HG02938 (cell line): ENCODE measurements around the gene ATP2A2.
A peak's percentile ranks its signal among the peaks of the same experiment; 100 is the strongest.
"Not testable (repeated sequence)": the region's sequence is repeated elsewhere in the genome, so short reads cannot be mapped to it uniquely, and the experiment has no call there.

Experiments used
- ATAC-seq: cut with Tn5 transposase; IDR thresholded peaks from one replicate; pipeline ENCODE4 v1.9.1; 2021; ENCODE audit warnings: mild to moderate bottlenecking, moderate library complexity; ENCODE audit not compliant: unreplicated experiment

Gene ATP2A2

GRCh38 chr12:110365489-110366320 is 84.7 kb downstream of the ATP2A2 start:
- no peak for ATAC-seq

DNA sequence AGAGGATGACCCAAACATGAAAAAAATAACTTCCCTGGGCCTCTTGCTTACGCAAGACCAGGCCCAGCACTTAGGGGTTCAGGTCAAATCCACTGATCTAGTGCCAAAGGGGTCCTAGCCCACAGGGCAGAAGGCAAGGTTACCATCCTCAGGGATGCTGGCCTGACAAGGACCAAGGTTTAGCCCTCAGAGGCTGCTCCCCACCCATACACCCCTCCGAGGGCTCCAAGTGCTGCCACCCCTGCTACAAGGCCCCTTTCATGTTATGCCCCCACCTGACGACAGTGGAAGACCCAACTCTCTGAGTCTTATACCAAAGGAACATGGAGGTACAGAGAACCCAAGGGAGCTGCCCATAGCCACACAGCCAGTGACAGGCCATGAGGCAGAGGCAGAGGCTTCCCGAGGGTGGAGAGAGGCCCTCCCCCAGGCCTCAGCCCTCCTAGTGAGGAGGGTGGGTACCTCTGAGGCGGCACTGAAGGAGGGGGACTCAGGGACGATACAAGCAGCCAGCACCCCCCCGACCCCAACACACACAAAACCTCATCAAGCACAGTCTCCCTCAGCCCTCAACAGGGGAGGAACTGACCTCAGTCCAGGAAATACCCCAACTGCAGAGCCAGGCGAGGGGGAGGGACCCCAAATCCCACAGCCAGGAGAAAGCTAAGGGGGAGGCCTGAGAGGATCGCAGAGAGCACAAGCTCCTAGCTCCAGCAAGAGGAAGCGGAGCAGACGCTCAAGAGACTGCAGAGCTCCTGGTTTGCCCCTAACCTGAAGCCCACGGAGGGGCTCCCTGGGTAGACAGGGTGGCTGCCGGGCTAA is 85.5 kb downstream of the ATP2A2 start:
- no peak for ATAC-seq

DNA sequence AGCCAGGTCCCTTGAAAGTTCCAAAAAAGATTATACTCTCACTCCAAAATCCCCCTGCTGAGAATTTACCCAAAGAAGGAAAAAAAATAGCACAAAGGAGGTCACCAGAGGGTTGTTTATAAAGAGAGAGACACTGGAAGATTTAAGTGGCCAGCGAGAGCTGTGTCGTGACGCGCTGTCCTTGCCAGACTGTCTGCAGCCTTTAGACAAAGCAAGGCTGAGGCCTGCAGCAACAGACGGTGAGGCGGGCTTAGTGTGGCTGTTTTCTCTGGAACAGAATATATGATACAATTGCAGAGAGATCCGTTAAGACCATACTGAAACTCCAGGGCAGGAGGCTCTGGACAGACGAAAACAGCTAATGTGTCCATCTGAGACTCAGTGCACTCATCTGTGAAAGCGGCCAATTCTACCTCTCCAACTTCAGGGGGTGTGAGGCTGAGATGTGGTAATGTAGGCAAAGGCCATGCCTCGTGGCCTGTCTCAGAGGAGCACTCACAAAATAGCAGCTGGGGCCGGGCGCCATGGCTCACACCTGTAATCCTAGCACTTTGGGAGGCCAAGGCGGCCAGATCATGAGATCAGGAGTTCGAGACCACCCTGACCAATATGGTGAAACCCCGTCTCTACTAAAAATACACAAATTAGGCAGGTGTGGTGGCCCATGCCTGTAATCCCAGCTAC is 86.3 kb downstream of the ATP2A2 start:
- ATAC-seq = no peak

DNA sequence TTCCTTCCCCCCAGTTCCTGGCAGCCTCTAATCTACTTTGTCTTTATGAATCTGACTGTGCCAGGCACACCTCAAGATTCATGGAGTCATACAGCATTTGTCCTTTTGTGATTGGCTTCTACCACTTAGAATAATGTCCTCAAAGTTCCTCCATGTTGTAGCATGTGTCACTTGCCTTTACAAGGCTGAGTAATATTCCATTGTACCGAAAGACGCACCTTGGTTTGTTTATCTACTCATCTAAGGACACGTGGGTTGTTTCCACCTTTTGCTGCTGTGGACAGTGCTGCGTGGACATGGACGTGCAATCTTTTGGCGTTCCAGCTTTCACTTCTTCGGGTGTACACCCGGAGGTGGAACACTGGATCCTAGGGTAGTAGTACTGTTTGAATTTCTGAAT is 88.9 kb downstream of the ATP2A2 start:
- no peak for ATAC-seq

GRCh38 chr12:110370732-110371231 is 89.7 kb downstream of the ATP2A2 start:
- no peak for ATAC-seq

- peak; percentile 46 for ATAC-seq
These were observed 90.5 kb downstream of the ATP2A2 start for GRCh38 chr12:110371408-110372055.

DNA sequence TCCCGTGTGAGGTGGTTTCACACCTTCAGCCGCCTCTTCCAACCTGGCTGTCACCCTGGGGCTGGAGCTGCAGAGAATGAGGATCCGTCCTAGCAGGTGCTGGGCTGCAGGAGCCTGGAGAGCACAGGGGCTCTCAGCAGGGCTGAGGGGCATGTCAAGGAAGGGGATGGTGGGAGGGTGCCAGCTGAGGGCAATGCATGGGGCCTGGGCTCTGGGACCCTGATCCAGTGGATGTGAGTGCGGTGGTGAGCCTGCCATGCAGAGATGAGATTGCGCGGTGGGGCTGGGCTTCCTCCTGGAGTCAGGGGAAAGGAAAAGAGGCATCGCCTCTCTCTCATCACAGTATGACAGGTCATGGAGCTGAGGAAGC is 91.0 kb downstream of the ATP2A2 start:
- no peak for ATAC-seq

DNA sequence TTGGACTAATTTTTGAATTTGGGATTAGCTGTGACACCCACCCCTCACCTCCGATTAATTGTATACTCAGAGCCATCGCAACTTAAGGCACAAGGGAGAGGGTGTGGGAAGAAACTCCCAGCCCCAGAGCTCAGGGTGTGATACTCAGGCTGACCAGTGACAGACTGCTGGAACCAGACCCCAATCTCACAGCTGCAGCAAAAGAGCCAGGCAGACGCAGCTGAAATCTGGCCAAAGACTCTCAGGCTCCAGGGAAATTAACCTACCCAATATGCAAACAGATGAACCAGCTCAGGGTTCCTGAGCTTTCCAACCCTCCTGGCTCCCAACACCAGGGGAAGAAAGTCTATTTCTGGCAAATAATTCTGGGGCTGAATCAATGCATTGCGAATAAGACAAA is 92.0 kb downstream of the ATP2A2 start:
- no peak for ATAC-seq

GRCh38 chr12:110373425-110373824 is 92.4 kb downstream of the ATP2A2 start:
- ATAC-seq = no peak

- no peak for ATAC-seq
These were observed 93.0 kb downstream of the ATP2A2 start for GRCh38 chr12:110373962-110374611.

DNA sequence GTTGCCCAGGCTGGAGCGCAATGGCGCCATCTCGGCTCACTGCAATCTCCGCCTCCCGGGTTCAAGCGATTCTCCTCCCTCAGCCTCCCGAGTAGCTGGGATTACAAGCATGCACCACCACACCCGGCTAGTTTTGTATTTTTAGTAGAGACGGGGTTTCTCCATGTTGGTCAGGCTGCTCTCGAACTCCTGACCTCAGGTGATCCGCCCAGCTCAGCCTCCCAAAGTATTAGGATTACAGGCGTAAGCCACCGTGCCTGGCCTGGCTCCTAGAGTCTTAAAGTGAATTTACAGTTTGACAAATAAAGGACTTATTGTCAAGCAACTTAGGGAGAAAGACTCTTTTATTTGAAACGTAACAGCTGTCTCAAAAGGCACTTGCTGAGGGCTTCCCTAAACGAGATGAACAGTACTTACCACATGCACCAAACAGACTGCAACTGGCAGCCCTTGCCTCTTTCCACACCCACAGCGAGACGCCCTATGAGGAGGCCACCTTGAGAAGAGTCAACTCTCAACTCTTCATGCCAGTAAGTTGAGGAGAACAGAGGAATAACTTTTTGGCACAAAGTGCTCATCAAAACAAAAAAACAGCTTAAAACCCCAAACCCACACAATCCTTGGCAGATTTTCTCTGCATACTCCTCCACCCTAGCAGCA is 97.2 kb downstream of the ATP2A2 start:
- not testable (repeated sequence) for ATAC-seq

- ATAC-seq = no peak
These were observed 98.2 kb downstream of the ATP2A2 start for GRCh38 chr12:110379197-110379596.

- ATAC-seq = no peak
These were observed 98.6 kb downstream of the ATP2A2 start for GRCh38 chr12:110379631-110380030.

- no peak for ATAC-seq
These were observed 101.6 kb downstream of the ATP2A2 start for GRCh38 chr12:110382683-110383082.
